ENCODE data around the gene CHD3.

Gene CHD3

DNA sequence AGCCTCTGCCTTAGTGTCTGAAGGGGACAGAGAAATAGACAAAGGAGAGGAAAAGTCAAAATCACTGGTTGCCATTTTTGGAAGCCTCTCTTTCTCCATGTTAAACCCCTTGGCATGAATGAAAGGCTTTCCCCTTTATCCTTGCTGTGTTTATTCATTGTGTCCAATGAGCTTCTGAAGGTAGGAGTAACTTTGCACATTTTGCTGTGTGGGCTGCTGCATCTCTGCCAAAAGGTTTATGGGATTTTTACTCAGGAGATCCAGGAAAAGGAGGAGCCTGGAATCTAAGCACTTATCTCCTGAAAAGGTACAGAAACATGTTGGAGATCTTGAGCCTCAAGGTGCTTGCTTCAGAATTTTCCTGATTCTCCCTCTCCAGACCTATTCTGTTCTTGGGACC is 47.3 kb downstream of the CHD3 start:
- no peak for TF ChIP-seq EGR1 (IDR thresholded peaks at IDR 0.05)
- TF ChIP-seq CREB1 (IDR thresholded peaks at IDR 0.05; ENCODE audit: low read depth), result no peak
- TF ChIP-seq TEAD4 (IDR thresholded peaks at IDR 0.05), result no peak
- TF ChIP-seq FOXM1 (IDR thresholded peaks at IDR 0.05; ENCODE audit: borderline replicate concordance, low read depth), result no peak
- TF ChIP-seq ZBTB7A (IDR thresholded peaks at IDR 0.05; ENCODE audit: low read depth), result no peak
- TF ChIP-seq TAF1 (IDR thresholded peaks at IDR 0.05; ENCODE audit: low read depth), result no peak
- TF ChIP-seq NFIC (IDR thresholded peaks at IDR 0.05), result no peak
- no peak for TF ChIP-seq RAD21 (IDR thresholded peaks at IDR 0.05; ENCODE audit: low read depth)
- no peak for TF ChIP-seq TCF12 (IDR thresholded peaks at IDR 0.05; ENCODE audit: low read depth)
- TF ChIP-seq, protein P1, sequence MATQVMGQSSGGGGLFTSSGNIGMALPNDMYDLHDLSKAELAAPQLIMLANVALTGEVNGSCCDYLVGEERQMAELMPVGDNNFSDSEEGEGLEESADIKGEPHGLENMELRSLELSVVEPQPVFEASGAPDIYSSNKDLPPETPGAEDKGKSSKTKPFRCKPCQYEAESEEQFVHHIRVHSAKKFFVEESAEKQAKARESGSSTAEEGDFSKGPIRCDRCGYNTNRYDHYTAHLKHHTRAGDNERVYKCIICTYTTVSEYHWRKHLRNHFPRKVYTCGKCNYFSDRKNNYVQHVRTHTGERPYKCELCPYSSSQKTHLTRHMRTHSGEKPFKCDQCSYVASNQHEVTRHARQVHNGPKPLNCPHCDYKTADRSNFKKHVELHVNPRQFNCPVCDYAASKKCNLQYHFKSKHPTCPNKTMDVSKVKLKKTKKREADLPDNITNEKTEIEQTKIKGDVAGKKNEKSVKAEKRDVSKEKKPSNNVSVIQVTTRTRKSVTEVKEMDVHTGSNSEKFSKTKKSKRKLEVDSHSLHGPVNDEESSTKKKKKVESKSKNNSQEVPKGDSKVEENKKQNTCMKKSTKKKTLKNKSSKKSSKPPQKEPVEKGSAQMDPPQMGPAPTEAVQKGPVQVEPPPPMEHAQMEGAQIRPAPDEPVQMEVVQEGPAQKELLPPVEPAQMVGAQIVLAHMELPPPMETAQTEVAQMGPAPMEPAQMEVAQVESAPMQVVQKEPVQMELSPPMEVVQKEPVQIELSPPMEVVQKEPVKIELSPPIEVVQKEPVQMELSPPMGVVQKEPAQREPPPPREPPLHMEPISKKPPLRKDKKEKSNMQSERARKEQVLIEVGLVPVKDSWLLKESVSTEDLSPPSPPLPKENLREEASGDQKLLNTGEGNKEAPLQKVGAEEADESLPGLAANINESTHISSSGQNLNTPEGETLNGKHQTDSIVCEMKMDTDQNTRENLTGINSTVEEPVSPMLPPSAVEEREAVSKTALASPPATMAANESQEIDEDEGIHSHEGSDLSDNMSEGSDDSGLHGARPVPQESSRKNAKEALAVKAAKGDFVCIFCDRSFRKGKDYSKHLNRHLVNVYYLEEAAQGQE (IDR thresholded peaks at IDR 0.05; ENCODE audit: low read depth), result no peak
- no peak for TF ChIP-seq CEBPB (IDR thresholded peaks at IDR 0.05)
- TF ChIP-seq, protein P2, sequence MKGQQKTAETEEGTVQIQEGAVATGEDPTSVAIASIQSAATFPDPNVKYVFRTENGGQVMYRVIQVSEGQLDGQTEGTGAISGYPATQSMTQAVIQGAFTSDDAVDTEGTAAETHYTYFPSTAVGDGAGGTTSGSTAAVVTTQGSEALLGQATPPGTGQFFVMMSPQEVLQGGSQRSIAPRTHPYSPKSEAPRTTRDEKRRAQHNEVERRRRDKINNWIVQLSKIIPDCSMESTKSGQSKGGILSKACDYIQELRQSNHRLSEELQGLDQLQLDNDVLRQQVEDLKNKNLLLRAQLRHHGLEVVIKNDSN (IDR thresholded peaks at IDR 0.05), result no peak
- TF ChIP-seq, protein P3, sequence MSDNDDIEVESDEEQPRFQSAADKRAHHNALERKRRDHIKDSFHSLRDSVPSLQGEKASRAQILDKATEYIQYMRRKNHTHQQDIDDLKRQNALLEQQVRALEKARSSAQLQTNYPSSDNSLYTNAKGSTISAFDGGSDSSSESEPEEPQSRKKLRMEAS (IDR thresholded peaks at IDR 0.05), result no peak
- TF ChIP-seq YY1 (IDR thresholded peaks at IDR 0.05; ENCODE audit: low read depth), result no peak
- no peak for TF ChIP-seq EP300 (IDR thresholded peaks at IDR 0.05; ENCODE audit: borderline replicate concordance)

DNA sequence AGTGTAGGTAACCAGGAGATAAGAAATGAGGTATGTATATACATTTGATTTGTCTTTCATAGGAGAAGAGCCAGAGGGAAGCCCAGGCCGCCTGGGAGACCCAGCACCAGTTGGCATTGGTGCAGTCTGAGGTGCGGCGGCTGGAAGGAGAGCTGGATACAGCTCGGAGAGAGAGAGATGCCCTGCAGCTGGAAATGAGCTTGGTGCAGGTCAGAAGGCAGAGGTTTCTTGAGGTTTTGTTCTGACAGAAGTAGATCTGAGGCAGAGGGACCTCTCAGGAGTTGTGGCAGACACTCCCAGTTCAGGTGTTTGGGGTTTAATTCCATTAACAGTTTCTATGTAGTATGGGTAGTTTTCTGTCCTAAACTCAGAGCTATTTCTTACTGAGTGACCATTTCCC is 51.4 kb downstream of the CHD3 start:
- TF ChIP-seq TCF12 (IDR thresholded peaks at IDR 0.05; ENCODE audit: low read depth), result no peak
- TF ChIP-seq, protein P3 (IDR thresholded peaks at IDR 0.05), result no peak

DNA sequence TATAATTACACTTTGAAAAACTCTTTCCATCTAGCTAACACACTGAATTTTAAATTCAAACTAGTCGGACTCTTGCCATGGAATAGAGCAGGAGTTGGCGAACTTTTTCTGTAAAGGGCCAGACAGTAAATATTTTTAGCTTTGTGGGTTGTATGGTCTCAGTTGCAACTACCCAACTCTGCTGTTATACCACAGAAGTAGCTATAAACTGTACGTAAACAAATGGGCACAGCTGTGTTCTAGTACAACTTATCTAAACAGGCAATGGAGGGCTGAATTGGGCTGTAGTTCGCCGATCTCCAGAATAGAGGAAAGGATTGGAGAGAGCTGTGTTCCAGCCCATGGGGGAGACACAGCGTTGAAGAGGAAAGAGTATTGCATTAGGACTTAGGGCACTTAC is 52.2 kb downstream of the CHD3 start:
- TF ChIP-seq TCF12 (IDR thresholded peaks at IDR 0.05; ENCODE audit: low read depth) (no peak), TAF1 (IDR thresholded peaks at IDR 0.05; ENCODE audit: low read depth) (no peak), TEAD4 (IDR thresholded peaks at IDR 0.05) (no peak), RAD21 (IDR thresholded peaks at IDR 0.05; ENCODE audit: low read depth) (no peak), NFIC (IDR thresholded peaks at IDR 0.05) (no peak), ZBTB7A (IDR thresholded peaks at IDR 0.05; ENCODE audit: low read depth) (no peak), EP300 (IDR thresholded peaks at IDR 0.05; ENCODE audit: borderline replicate concordance) (no peak), CEBPB (IDR thresholded peaks at IDR 0.05) (no peak)
- TF ChIP-seq, protein P2 (IDR thresholded peaks at IDR 0.05), result no peak
- TF ChIP-seq, protein P1 (IDR thresholded peaks at IDR 0.05; ENCODE audit: low read depth), result no peak

DNA sequence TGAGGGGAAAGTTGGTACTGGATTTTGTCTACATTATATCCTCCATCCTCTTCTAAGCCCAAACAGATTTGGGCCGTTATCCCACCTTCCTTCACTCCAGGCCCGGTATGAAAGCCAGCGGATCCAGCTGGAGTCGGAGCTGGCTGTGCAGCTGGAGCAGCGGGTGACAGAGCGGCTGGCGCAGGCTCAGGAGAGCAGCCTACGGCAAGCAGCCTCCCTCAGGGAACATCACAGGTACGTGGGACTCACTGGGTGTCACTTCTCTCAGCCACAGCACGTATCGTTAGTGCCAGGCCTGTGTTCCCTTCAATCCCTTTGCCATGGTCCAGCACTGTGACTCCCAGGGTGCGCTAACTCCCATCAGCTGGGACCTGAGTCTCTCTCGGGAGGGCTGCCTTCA is 54.7 kb downstream of the CHD3 start:
- TF ChIP-seq CEBPB (IDR thresholded peaks at IDR 0.05) (no peak), FOXM1 (IDR thresholded peaks at IDR 0.05; ENCODE audit: borderline replicate concordance, low read depth) (no peak), NFIC (IDR thresholded peaks at IDR 0.05) (no peak), EP300 (IDR thresholded peaks at IDR 0.05; ENCODE audit: borderline replicate concordance) (no peak), YY1 (IDR thresholded peaks at IDR 0.05; ENCODE audit: low read depth) (no peak)
- TF ChIP-seq, protein P3 (IDR thresholded peaks at IDR 0.05), result no peak

DNA sequence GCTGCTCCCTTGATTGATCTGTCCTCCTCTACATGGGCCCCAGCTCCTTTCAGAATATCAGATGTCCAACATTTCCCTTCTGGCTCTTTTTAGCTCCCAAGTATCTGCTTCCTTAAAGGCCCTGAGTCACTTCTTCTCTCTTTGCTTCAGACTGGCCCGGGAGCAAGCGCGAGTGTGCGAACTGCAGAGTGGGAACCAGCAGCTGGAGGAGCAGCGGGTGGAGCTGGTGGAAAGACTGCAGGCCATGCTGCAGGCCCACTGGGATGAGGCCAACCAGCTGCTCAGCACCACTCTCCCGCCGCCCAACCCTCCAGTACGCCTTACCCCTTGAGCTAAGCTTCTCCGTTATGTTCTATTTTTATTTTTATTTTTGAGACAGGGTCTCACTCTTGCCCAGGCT is 55.7 kb downstream of the CHD3 start:
- TF ChIP-seq RAD21 (IDR thresholded peaks at IDR 0.05; ENCODE audit: low read depth) (no peak), EGR1 (IDR thresholded peaks at IDR 0.05) (no peak), CREB1 (IDR thresholded peaks at IDR 0.05; ENCODE audit: low read depth) (no peak), YY1 (IDR thresholded peaks at IDR 0.05; ENCODE audit: low read depth) (no peak), TAF1 (IDR thresholded peaks at IDR 0.05; ENCODE audit: low read depth) (no peak), FOXM1 (IDR thresholded peaks at IDR 0.05; ENCODE audit: borderline replicate concordance, low read depth) (no peak)
- TF ChIP-seq, protein P2 (IDR thresholded peaks at IDR 0.05), result no peak

DNA sequence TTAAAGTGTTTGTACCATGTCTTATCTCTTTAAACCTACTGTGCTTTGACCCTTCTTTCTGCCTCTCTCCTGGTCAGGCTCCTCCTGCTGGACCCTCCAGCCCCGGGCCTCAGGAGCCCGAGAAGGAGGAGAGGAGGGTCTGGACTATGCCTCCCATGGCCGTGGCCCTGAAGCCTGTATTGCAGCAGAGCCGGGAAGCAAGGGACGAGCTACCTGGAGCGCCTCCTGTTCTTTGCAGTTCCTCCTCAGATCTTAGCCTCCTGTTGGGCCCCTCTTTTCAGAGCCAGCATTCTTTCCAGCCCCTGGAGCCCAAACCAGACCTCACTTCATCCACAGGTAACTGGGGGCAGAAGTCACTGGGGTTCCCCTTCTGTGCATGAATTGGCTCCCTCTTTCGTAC is 57.1 kb downstream of the CHD3 start:
- TF ChIP-seq TEAD4 (IDR thresholded peaks at IDR 0.05) (no peak), FOXM1 (IDR thresholded peaks at IDR 0.05; ENCODE audit: borderline replicate concordance, low read depth) (no peak), TCF12 (IDR thresholded peaks at IDR 0.05; ENCODE audit: low read depth) (no peak), EGR1 (IDR thresholded peaks at IDR 0.05) (no peak), YY1 (IDR thresholded peaks at IDR 0.05; ENCODE audit: low read depth) (no peak), CREB1 (IDR thresholded peaks at IDR 0.05; ENCODE audit: low read depth) (no peak), TAF1 (IDR thresholded peaks at IDR 0.05; ENCODE audit: low read depth) (no peak), NFIC (IDR thresholded peaks at IDR 0.05) (no peak), ZBTB7A (IDR thresholded peaks at IDR 0.05; ENCODE audit: low read depth) (no peak), EP300 (IDR thresholded peaks at IDR 0.05; ENCODE audit: borderline replicate concordance) (no peak), CEBPB (IDR thresholded peaks at IDR 0.05) (no peak), RAD21 (IDR thresholded peaks at IDR 0.05; ENCODE audit: low read depth) (no peak)
- TF ChIP-seq, protein P3 (IDR thresholded peaks at IDR 0.05), result no peak
- TF ChIP-seq, protein P2 (IDR thresholded peaks at IDR 0.05), result no peak
- TF ChIP-seq, protein P1 (IDR thresholded peaks at IDR 0.05; ENCODE audit: low read depth), result no peak
